HG02981 (cell line): ENCODE results near the gene TBCEL.
"Not testable (repeated sequence)": the region's sequence is repeated elsewhere in the genome, so short reads cannot be mapped to it uniquely, and the experiment has no call there.

ENCODE experiments used
- ATAC-seq: cut with Tn5 transposase; IDR thresholded peaks from one replicate; pipeline ENCODE4 v1.9.1; 2021; ENCODE audit warnings: mild to moderate bottlenecking, moderate library complexity; ENCODE audit not compliant: unreplicated experiment

The TBCEL gene

GRCh38 chr11:121024989-121025388 is 1.1 kb downstream of the TBCEL start:
- ATAC-seq: no peak

- no peak for ATAC-seq
These were observed 5.3 kb downstream of the TBCEL start for GRCh38 chr11:121029153-121029552.

GRCh38 chr11:121029813-121030445 is 6.0 kb downstream of the TBCEL start:
- ATAC-seq: no peak

- ATAC-seq: no peak
These were observed 7.3 kb downstream of the TBCEL start for GRCh38 chr11:121031167-121031566.

GRCh38 chr11:121031648-121032047 is 7.7 kb downstream of the TBCEL start:
- not testable (repeated sequence) for ATAC-seq

GRCh38 chr11:121032546-121032945 is 8.6 kb downstream of the TBCEL start:
- ATAC-seq: no peak

GRCh38 chr11:121033635-121034034 is 9.7 kb downstream of the TBCEL start:
- no peak for ATAC-seq

- no peak for ATAC-seq
These were observed 11.4 kb downstream of the TBCEL start for GRCh38 chr11:121035169-121035755.

- ATAC-seq: peak; percentile 51
These were observed 11.9 kb downstream of the TBCEL start for GRCh38 chr11:121035780-121036179.

- no peak for ATAC-seq
These were observed 13.1 kb downstream of the TBCEL start for GRCh38 chr11:121037016-121037415.

GRCh38 chr11:121038648-121039409 is 14.9 kb downstream of the TBCEL start:
- no peak for ATAC-seq

GRCh38 chr11:121039971-121040613 is 16.2 kb downstream of the TBCEL start:
- ATAC-seq: no peak

GRCh38 chr11:121040614-121041002 is 16.7 kb downstream of the TBCEL start:
- ATAC-seq: no peak

- ATAC-seq: no peak
These were observed 17.2 kb downstream of the TBCEL start for GRCh38 chr11:121041072-121041471.

- no peak for ATAC-seq
These were observed 18.4 kb downstream of the TBCEL start for GRCh38 chr11:121042296-121042695.

- ATAC-seq: no peak
These were observed 24.0 kb downstream of the TBCEL start for GRCh38 chr11:121047926-121048325.

GRCh38 chr11:121048464-121049233 is 24.7 kb downstream of the TBCEL start:
- ATAC-seq: no peak

GRCh38 chr11:121053244-121053643 is 29.3 kb downstream of the TBCEL start:
- no peak for ATAC-seq

GRCh38 chr11:121054266-121054665 is 30.4 kb downstream of the TBCEL start:
- ATAC-seq: no peak

- no peak for ATAC-seq
These were observed 31.2 kb downstream of the TBCEL start for GRCh38 chr11:121055076-121055475.

GRCh38 chr11:121057922-121058321 is 34.0 kb downstream of the TBCEL start:
- ATAC-seq: no peak
